ENCODE measurements around the gene AQP1.

Gene AQP1

GRCh38 chr7:30929686-30930085 lies 18.0 kb downstream of the AQP1 start:
- no peaks in the 10 kb centered on the region for H3K9me3 ChIP-seq (ENCODE audit: control insufficient read depth, low read length)
- no peak overlapping the region for H3K9ac ChIP-seq
- H3K27ac ChIP-seq = no peak overlapping the region
- TF ChIP-seq CTCF (IDR thresholded peaks at IDR 0.05) = no peak
- no peak overlapping the region for H3K4me3 ChIP-seq (ENCODE audit: low read depth, low read length)
- H3K4me1 ChIP-seq = no peaks in the 10 kb centered on the region
- no peak overlapping the region for H3K4me2 ChIP-seq (ENCODE audit: low read length)
- no peaks in the 10 kb centered on the region for H3K36me3 ChIP-seq (ENCODE audit: control insufficient read depth, insufficient read depth, low read length)
- no peak overlapping the region for H2AFZ ChIP-seq
- no peaks in the 10 kb centered on the region for H3K27me3 ChIP-seq (ENCODE audit: control insufficient read depth, insufficient read depth, low read length)
- H3K79me2 ChIP-seq = no peaks in the 10 kb centered on the region

- H3K27me3 ChIP-seq (ENCODE audit: control insufficient read depth, insufficient read depth, low read length) = no peaks in the 10 kb centered on the region
- no peak overlapping the region for H3K9ac ChIP-seq
- H3K4me1 ChIP-seq = no peaks in the 10 kb centered on the region
- no peaks in the 10 kb centered on the region for H3K79me2 ChIP-seq
- no peak for TF ChIP-seq CTCF (IDR thresholded peaks at IDR 0.05)
- H3K4me3 ChIP-seq (ENCODE audit: low read depth, low read length) = no peak overlapping the region
- H2AFZ ChIP-seq = no peak overlapping the region
- no peak overlapping the region for H3K4me2 ChIP-seq (ENCODE audit: low read length)
- no peaks in the 10 kb centered on the region for H3K9me3 ChIP-seq (ENCODE audit: control insufficient read depth, low read length)
- no peak overlapping the region for H3K27ac ChIP-seq
- H3K36me3 ChIP-seq (ENCODE audit: control insufficient read depth, insufficient read depth, low read length) = no peaks in the 10 kb centered on the region
These were observed 19.0 kb downstream of the AQP1 start for GRCh38 chr7:30930621-30931020.

- no peaks in the 10 kb centered on the region for H3K9me3 ChIP-seq (ENCODE audit: control insufficient read depth, low read length)
- no peaks in the 10 kb centered on the region for H3K4me1 ChIP-seq
- H3K27ac ChIP-seq = no peak overlapping the region
- H3K9ac ChIP-seq = no peak overlapping the region
- H2AFZ ChIP-seq = no peak overlapping the region
- no peaks in the 10 kb centered on the region for H3K79me2 ChIP-seq
- no peak overlapping the region for H3K4me3 ChIP-seq (ENCODE audit: low read depth, low read length)
- H3K4me2 ChIP-seq (ENCODE audit: low read length) = no peak overlapping the region
- H3K36me3 ChIP-seq (ENCODE audit: control insufficient read depth, insufficient read depth, low read length) = no peaks in the 10 kb centered on the region
- no peaks in the 10 kb centered on the region for H3K27me3 ChIP-seq (ENCODE audit: control insufficient read depth, insufficient read depth, low read length)
- TF ChIP-seq CTCF (IDR thresholded peaks at IDR 0.05) = no peak
These were observed 19.7 kb downstream of the AQP1 start for GRCh38 chr7:30931161-30931928.

- Histone ChIP-seq H3K9ac (no peak overlapping the region), H3K4me2 (ENCODE audit: low read length) (no peak overlapping the region), H3K9me3 (ENCODE audit: control insufficient read depth, low read length) (no peaks in the 10 kb centered on the region), H3K27me3 (ENCODE audit: control insufficient read depth, insufficient read depth, low read length) (no peaks in the 10 kb centered on the region), H3K27ac (no peak overlapping the region), H2AFZ (no peak overlapping the region), H3K4me3 (ENCODE audit: low read depth, low read length) (no peak overlapping the region), H3K36me3 (ENCODE audit: control insufficient read depth, insufficient read depth, low read length) (no peaks in the 10 kb centered on the region), H3K79me2 (no peaks in the 10 kb centered on the region), H3K4me1 (no peaks in the 10 kb centered on the region)
- no peak for TF ChIP-seq CTCF (IDR thresholded peaks at IDR 0.05)
These were observed 20.4 kb downstream of the AQP1 start for GRCh38 chr7:30931929-30932540.

GRCh38 chr7:30932562-30932961 lies 20.9 kb downstream of the AQP1 start:
- Histone ChIP-seq H3K36me3 (ENCODE audit: control insufficient read depth, insufficient read depth, low read length) (no peaks in the 10 kb centered on the region), H2AFZ (no peak overlapping the region), H3K27ac (no peak overlapping the region), H3K4me2 (ENCODE audit: low read length) (no peak overlapping the region), H3K79me2 (no peaks in the 10 kb centered on the region), H3K27me3 (ENCODE audit: control insufficient read depth, insufficient read depth, low read length) (no peaks in the 10 kb centered on the region), H3K4me3 (ENCODE audit: low read depth, low read length) (no peak overlapping the region), H3K9ac (no peak overlapping the region), H3K4me1 (no peaks in the 10 kb centered on the region), H3K9me3 (ENCODE audit: control insufficient read depth, low read length) (no peaks in the 10 kb centered on the region)
- TF ChIP-seq CTCF (IDR thresholded peaks at IDR 0.05) = no peak
